T-cell (primary cell): Measurements from ENCODE around the gene GAP43. TPM values are rescaled to one million over a fixed set of nuclear protein-coding genes. Genes with fewer than 3 reads are reported as not detected.

Experiments
- ATAC-seq, 4 experiments: fragments of 200-7000 bp in 3 of 4; fragments of 150-1000 bp in 1 of 4; cut with Tn5 transposase; replicated peaks in 1 of 4; 1 replicate in 3 of 4; 2 replicates in 1 of 4; pipeline ENCODE4 v1.10.0; 2021; ENCODE audit warnings: moderate library complexity in 3 of 4, mild to moderate bottlenecking in 2 of 4, moderate number of reproducible peaks in 1 of 4
- CTCF ChIA-PET, 2 donors: fragments of 300-600 bp; sonication (Branson Sonifier 250); formaldehyde crosslinking; loops; one replicate each; lab custom pipeline; 2022; ENCODE audit warnings: antibody characterized with exemption in 2 of 2; lab: Charles Lee
- POLR2A ChIA-PET, 2 donors: fragments of 300-600 bp; sonication (Branson Sonifier 250); formaldehyde crosslinking; loops; one replicate each; lab custom pipeline; 2022; ENCODE audit warnings: antibody characterized with exemption in 2 of 2; lab: Charles Lee
- DNase-seq, 35 experiments: peaks; one replicate each; pipeline versions ENCODE4 v3.0.0 to v3.0.0-alpha.2; 2013 to 2023
- H3K27ac ChIP-seq: one replicate; pipeline ENCODE4 v1.5.1; 2013; ENCODE audit warnings: low read length
- H3K27me3 ChIP-seq, 2 experiments: replicated peaks in 1 of 2; 1 replicate in 1 of 2; 2 replicates in 1 of 2; pipeline versions ENCODE4 v1.6.1 to v1.7.0; 2013; ENCODE audit warnings: low read length in 1 of 2, mixed read lengths in 1 of 2; ENCODE audit not compliant: control insufficient read depth in 2 of 2, insufficient read depth in 2 of 2; ENCODE audit errors: extremely low read depth in 1 of 2
- H3K36me3 ChIP-seq, 2 donors: 1 replicate in 1 of 2; 2 replicates in 1 of 2; pipeline versions ENCODE4 v1.6.1 to v1.7.0; 2013; ENCODE audit warnings: low read length in 1 of 2; ENCODE audit not compliant: control insufficient read depth in 2 of 2, insufficient read depth in 1 of 2; ENCODE audit errors: extremely low read depth in 1 of 2
- H3K4me1 ChIP-seq, 2 experiments: 1 replicate in 1 of 2; 2 replicates in 1 of 2; pipeline versions ENCODE4 v1.6.1 to v1.7.0; 2013; ENCODE audit warnings: low read length in 2 of 2, mixed read lengths in 1 of 2; ENCODE audit not compliant: insufficient read depth in 2 of 2, control insufficient read depth in 1 of 2; ENCODE audit errors: extremely low read depth in 1 of 2
- H3K4me3 ChIP-seq, 2 donors: 1 replicate in 1 of 2; 2 replicates in 1 of 2; pipeline versions ENCODE4 v1.5.1 to v1.7.0; 2013; ENCODE audit warnings: mild to moderate bottlenecking in 2 of 2, low read length in 1 of 2, moderate library complexity in 1 of 2; ENCODE audit not compliant: control insufficient read depth in 1 of 2; ENCODE audit errors: extremely low read depth in 1 of 2
- H3K9me3 ChIP-seq: 2 replicates; pipeline ENCODE4 v1.7.0; 2013
- H3K27ac Mint-ChIP-seq, 2 donors: one replicate each; pipeline ENCODE4 v1.8.0; 2020 to 2021; ENCODE audit warnings: mild to moderate bottlenecking in 2 of 2, mixed read lengths in 2 of 2
- H3K27me3 Mint-ChIP-seq, 2 donors: one replicate each; pipeline ENCODE4 v1.8.0; 2021 to 2022; ENCODE audit warnings: mixed read lengths in 2 of 2
- H3K36me3 Mint-ChIP-seq: one replicate; pipeline ENCODE4 v1.8.0; 2021; ENCODE audit warnings: mixed read lengths
- H3K4me1 Mint-ChIP-seq, 3 donors: one replicate each; pipeline ENCODE4 v1.8.0; 2020 to 2022; ENCODE audit warnings: mixed read lengths in 3 of 3, mild to moderate bottlenecking in 1 of 3
- H3K4me3 Mint-ChIP-seq, 3 donors: one replicate each; pipeline ENCODE4 v1.8.0; 2020 to 2022; ENCODE audit warnings: mild to moderate bottlenecking in 3 of 3, mixed read lengths in 3 of 3, moderate library complexity in 3 of 3
- H3K9me3 Mint-ChIP-seq, 3 donors: one replicate each; pipeline ENCODE4 v1.8.0; 2020 to 2022; ENCODE audit warnings: mixed read lengths in 3 of 3
- WGBS: methylation state at CpG from one replicate; pipeline ENCODE4 v1.1.5; 2013; ENCODE audit warnings: missing lambda C conversion rate; ENCODE audit not compliant: insufficient coverage; 5-methylcytosine and 5-hydroxymethylcytosine counted together
- total RNA-seq, 35 experiments: library from RNA in 6 of 35; stranded (reverse) in 6 of 35; fragments of 120-200 nt in 1 of 35; gene quantifications; one replicate each; pipeline versions ENCODE4 v1.2.1 to v1.2.4 and lab custom pipeline; 2013 to 2026

GAP43 gene
- total RNA-seq, 5 donors from 2014 or later (not counting 1 experiment from before 2014, with no cell fraction given): not detected

DNA sequence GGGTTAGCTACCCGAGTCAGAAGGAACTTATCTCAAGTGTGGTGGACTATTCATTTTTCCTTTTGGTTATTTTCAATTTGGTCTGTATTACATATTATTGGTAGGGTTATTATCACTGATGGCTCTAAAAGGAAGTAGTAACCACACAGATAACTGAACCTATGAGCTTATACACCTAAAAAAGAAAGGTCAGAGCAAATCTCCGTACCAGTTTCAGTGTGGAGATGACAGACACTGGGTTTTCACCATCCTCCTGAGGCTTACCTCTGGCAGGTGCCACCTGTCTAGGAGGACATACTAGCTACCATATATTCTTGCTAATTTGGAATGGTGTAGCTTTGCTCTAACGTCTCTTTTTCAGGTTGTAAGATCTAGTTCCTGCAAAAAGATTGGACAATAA, 10.2 kb downstream of the GAP43 start:
- Mint-ChIP-seq H3K27me3 (peaks cover 8 to 11% of the 10 kb centered on the region in 2 donors), H3K4me3 (no peak overlapping the region), H3K27ac (no peak overlapping the region), H3K9me3 (no peaks in the 10 kb centered on the region), H3K4me1 (peaks cover 0 to under 1% (median 0%) of the 10 kb centered on the region in 3 donors), H3K36me3 (no peaks in the 10 kb centered on the region)
- Histone ChIP-seq H3K27ac (no peak overlapping the region), H3K4me1 (no peaks in the 10 kb centered on the region), H3K27me3 (peaks cover 0 to 2% of the 10 kb centered on the region in 2 experiments), H3K36me3 (no peaks in the 10 kb centered on the region), H3K4me3 (no peak overlapping the region), H3K9me3 (no peaks in the 10 kb centered on the region)
- POLR2A ChIA-PET: no interaction called here
- DNase-seq (no peak), ATAC-seq (no peak)
- CTCF ChIA-PET: no interaction called here
- no CpG with 5 or more reads among the region's 3 CpGs for WGBS

DNA sequence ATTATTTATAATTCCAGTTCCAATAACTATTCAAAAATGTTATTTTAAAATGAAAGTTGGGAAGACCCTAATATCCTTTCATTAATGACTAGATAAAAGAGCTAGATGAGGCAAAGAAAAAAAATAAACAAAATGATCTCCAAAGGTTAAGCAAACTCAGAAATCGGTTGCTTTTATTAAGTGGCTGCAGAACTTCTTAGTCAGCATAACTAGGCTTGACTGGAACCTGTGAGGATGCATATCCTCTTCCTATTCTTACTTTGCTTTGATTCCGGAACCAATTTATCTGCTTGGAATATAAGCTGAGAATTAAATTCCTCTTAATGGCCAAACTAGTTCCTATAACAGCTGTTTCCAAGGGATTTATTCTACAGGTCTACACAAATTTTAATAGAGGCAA, 10.7 kb downstream of the GAP43 start:
- Histone ChIP-seq H3K4me3 (no peak overlapping the region), H3K27ac (no peak overlapping the region), H3K36me3 (no peaks in the 10 kb centered on the region), H3K27me3 (peaks cover 0 to 2% of the 10 kb centered on the region in 2 experiments), H3K4me1 (no peaks in the 10 kb centered on the region), H3K9me3 (no peaks in the 10 kb centered on the region)
- ATAC-seq (no peak), DNase-seq (no peak)
- Mint-ChIP-seq H3K4me1 (peaks cover 0 to 5% (median 2%) of the 10 kb centered on the region in 3 donors), H3K4me3 (no peak overlapping the region), H3K36me3 (no peaks in the 10 kb centered on the region), H3K27me3 (peaks cover 8 to 11% of the 10 kb centered on the region in 2 donors), H3K9me3 (no peaks in the 10 kb centered on the region), H3K27ac (no peak overlapping the region)
- ChIA-PET CTCF (no interaction called here), POLR2A (no interaction called here)
- no CpG with 5 or more reads among the region's 2 CpGs for WGBS

- DNase-seq (no peak), ATAC-seq (no peak)
- H3K27me3 Mint-ChIP-seq: peaks cover 8 to 11% of the 10 kb centered on the region in 2 donors
- H3K27ac Mint-ChIP-seq: no peak overlapping the region
- Histone ChIP-seq H3K4me1 (no peaks in the 10 kb centered on the region), H3K27ac (no peak overlapping the region), H3K4me3 (no peak overlapping the region), H3K27me3 (peaks cover 0 to 2% of the 10 kb centered on the region in 2 experiments), H3K9me3 (no peaks in the 10 kb centered on the region), H3K36me3 (no peaks in the 10 kb centered on the region)
- WGBS: no CpG with 5 or more reads among the region's 1 CpG
- ChIA-PET CTCF (no interaction called here), POLR2A (interaction anchor here in 1 of 2 donors (0.7 kb wide), 1 partner anchor 24 kb away, joined by 3 read pairs; no protein-coding TSS in a partner anchor)
- H3K9me3 Mint-ChIP-seq: no peaks in the 10 kb centered on the region
- H3K4me1 Mint-ChIP-seq: peaks cover 0 to 5% (median 2%) of the 10 kb centered on the region in 3 donors
- no peaks in the 10 kb centered on the region for H3K36me3 Mint-ChIP-seq
- H3K4me3 Mint-ChIP-seq: no peak overlapping the region
These were observed 12.1 kb downstream of the GAP43 start for GRCh38 chr3:115635406-115635805.

DNA sequence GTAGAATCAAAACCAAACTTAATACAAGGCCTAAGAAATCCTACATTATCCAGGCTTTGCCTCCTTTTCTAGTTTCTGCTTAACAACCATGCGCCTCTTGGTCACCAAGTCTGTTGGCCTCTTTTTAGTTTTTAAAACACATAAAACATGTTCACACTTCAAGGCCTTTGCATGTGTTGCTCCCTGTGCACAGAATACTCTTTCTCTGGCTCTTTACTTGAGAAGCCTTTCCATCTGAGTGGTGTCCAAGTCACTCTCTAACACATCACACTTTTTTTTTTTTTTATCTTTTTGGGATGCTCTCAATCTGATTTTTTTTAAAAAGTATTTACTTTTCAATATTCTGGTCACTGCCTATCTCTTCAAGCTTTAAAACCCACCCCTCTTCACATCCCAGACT, 14.9 kb downstream of the GAP43 start:
- WGBS: 100% methylated on average over 1 of the region's 1 CpG
- Mint-ChIP-seq H3K36me3 (no peaks in the 10 kb centered on the region), H3K9me3 (no peaks in the 10 kb centered on the region), H3K4me3 (no peak overlapping the region), H3K27ac (no peak overlapping the region), H3K27me3 (peaks cover 2 to 7% of the 10 kb centered on the region in 2 donors), H3K4me1 (peaks cover 0 to 5% (median 2%) of the 10 kb centered on the region in 3 donors)
- Histone ChIP-seq H3K4me1 (no peaks in the 10 kb centered on the region), H3K4me3 (no peak overlapping the region), H3K27ac (no peak overlapping the region), H3K27me3 (no peaks in the 10 kb centered on the region), H3K9me3 (no peaks in the 10 kb centered on the region), H3K36me3 (no peaks in the 10 kb centered on the region)
- ATAC-seq: no peak
- CTCF ChIA-PET: no interaction called here
- POLR2A ChIA-PET: no interaction called here
- DNase-seq: no peak

DNA sequence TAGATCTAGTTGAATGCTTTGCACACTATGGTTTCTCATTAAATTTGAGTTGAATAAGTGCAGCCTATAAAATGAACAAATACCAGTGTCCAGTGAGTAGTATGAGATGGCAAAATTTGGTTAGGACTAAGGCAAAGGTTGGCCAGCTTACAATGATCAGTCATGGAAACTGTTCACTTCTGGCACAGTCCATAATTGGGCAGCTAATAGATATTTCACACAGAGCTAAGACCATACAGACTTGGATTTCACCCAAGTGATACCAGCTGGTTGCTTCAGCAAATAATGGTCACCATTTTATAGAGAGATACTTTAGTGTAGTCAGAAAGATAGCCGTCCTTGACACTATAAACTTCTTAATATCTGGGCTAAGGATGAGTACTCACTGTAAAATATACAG, 15.7 kb downstream of the GAP43 start:
- no peaks in the 10 kb centered on the region for H3K36me3 Mint-ChIP-seq
- no peak overlapping the region for H3K27ac Mint-ChIP-seq
- H3K4me3 ChIP-seq: no peak overlapping the region
- DNase-seq (no peak), ATAC-seq (no peak)
- WGBS: no CpG with 5 or more reads among the region's 1 CpG
- no peak overlapping the region for H3K27ac ChIP-seq
- peaks cover 0 to 5% (median 2%) of the 10 kb centered on the region in 3 donors for H3K4me1 Mint-ChIP-seq
- H3K27me3 ChIP-seq: no peaks in the 10 kb centered on the region
- H3K27me3 Mint-ChIP-seq: peaks cover 6 to 12% of the 10 kb centered on the region in 2 donors
- no peaks in the 10 kb centered on the region for H3K9me3 Mint-ChIP-seq
- POLR2A ChIA-PET: no interaction called here
- no peak overlapping the region for H3K4me3 Mint-ChIP-seq
- CTCF ChIA-PET: interaction anchor here in 1 of 2 donors (1.1 kb wide), 1 partner anchor 28 kb away, joined by 3 read pairs; no protein-coding TSS in a partner anchor
- H3K36me3 ChIP-seq: no peaks in the 10 kb centered on the region
- no peaks in the 10 kb centered on the region for H3K9me3 ChIP-seq
- H3K4me1 ChIP-seq: no peaks in the 10 kb centered on the region

- DNase-seq: no peak
- H3K4me1 ChIP-seq: no peaks in the 10 kb centered on the region
- Mint-ChIP-seq H3K27me3 (peaks cover 26 to 34% of the 10 kb centered on the region in 2 donors), H3K36me3 (no peaks in the 10 kb centered on the region), H3K4me3 (no peak overlapping the region), H3K4me1 (no peaks in the 10 kb centered on the region), H3K27ac (no peak overlapping the region), H3K9me3 (no peaks in the 10 kb centered on the region)
- H3K36me3 ChIP-seq: no peaks in the 10 kb centered on the region
- H3K4me3 ChIP-seq: no peak overlapping the region
- CTCF ChIA-PET: interaction anchor here in 1 of 2 donors (0.5 kb wide), 1 partner anchor 180 kb away, joined by 5 read pairs; no protein-coding TSS in a partner anchor
- no CpG with 5 or more reads among the region's 1 CpG for WGBS
- no peaks in the 10 kb centered on the region for H3K27me3 ChIP-seq
- POLR2A ChIA-PET: no interaction called here
- H3K9me3 ChIP-seq: no peaks in the 10 kb centered on the region
- no peak overlapping the region for H3K27ac ChIP-seq
- ATAC-seq: no peak
These were observed 21.1 kb downstream of the GAP43 start for GRCh38 chr3:115644391-115644790.
